ENCODE results near the gene DNAJC13. TPM values are rescaled to one million over a fixed set of nuclear protein-coding genes. Genes with fewer than 3 reads are reported as not detected.

Gene DNAJC13
- total RNA-seq, 1 experiment from 2014 or later = 18.1 TPM

GRCh38 chr3:132488151-132488550 lies 70.8 kb downstream of the DNAJC13 start:
- no peak for TF ChIP-seq CTCF (conservative IDR thresholded peaks at IDR 0.05)
- WGBS (ENCODE audit: extremely low coverage, insufficient read length, low lambda C conversion rate) = no CpG with 5 or more reads among the region's 2 CpGs
- Histone ChIP-seq H3K79me1 (ENCODE audit: insufficient read depth, low read depth, low read length, poor library complexity, severe bottlenecking) (no peaks in the 10 kb centered on the region), H3K56ac (ENCODE audit: insufficient read length, low read depth, low read length) (no peak overlapping the region), H4K20me1 (ENCODE audit: control insufficient read depth, insufficient read depth, insufficient read length) (no peaks in the 10 kb centered on the region), H2AFZ (ENCODE audit: low read length) (no peak overlapping the region), H3K9ac (ENCODE audit: extremely low read depth, insufficient read length, low read length) (no peak overlapping the region), H3K9me3 (ENCODE audit: control insufficient read depth, low read depth, low read length) (no peaks in the 10 kb centered on the region), H3T11ph (ENCODE audit: low read length) (no peak overlapping the region), H2AK5ac (ENCODE audit: insufficient read length, low read length) (no peak overlapping the region), H3K4me1 (ENCODE audit: insufficient read depth, low read length) (no peaks in the 10 kb centered on the region), H3K23me2 (ENCODE audit: insufficient read length, low read depth, low read length, poor library complexity, severe bottlenecking) (no peaks in the 10 kb centered on the region), H3K23ac (ENCODE audit: insufficient read length, low read depth, low read length) (no peak overlapping the region), H2BK12ac (ENCODE audit: insufficient read length, low read depth, low read length) (no peak overlapping the region), H2BK120ac (ENCODE audit: low read depth, low read length, poor library complexity, severe bottlenecking) (no peak overlapping the region), H3K27me3 (ENCODE audit: insufficient read depth, low read length) (no peaks in the 10 kb centered on the region), H4K8ac (replicated peaks; ENCODE audit: insufficient read length, low read depth, low read length) (no peak overlapping the region), H2BK5ac (ENCODE audit: insufficient read length, low read length) (no peak overlapping the region), H3K4ac (ENCODE audit: low read depth, low read length) (no peak overlapping the region), H3K4me2 (ENCODE audit: insufficient read depth, insufficient read length, low read length) (no peak overlapping the region), H3K79me2 (ENCODE audit: insufficient read depth, low read length) (no peaks in the 10 kb centered on the region), H4K91ac (ENCODE audit: insufficient read length, low read depth, low read length) (no peak overlapping the region), H3K18ac (ENCODE audit: insufficient read length, low read depth, low read length) (no peak overlapping the region), H4K5ac (ENCODE audit: insufficient read length, low read depth, low read length) (no peak overlapping the region), H3K27ac (ENCODE audit: insufficient read length, low read depth, low read length) (no peak overlapping the region), H2BK15ac (ENCODE audit: low read depth, low read length) (no peak overlapping the region), H2BK20ac (ENCODE audit: low read depth, low read length, poor library complexity, severe bottlenecking) (no peak overlapping the region), H3K14ac (ENCODE audit: insufficient read depth, low read length) (no peak overlapping the region)
- DNase-seq = no peak
- Mint-ChIP-seq H3K4me1 (no peaks in the 10 kb centered on the region), H3K9me3 (no peaks in the 10 kb centered on the region), H3K4me3 (no peak overlapping the region), H3K36me3 (ENCODE audit: insufficient read depth in 1 of 3, low read depth in 3 of 3) (peaks cover 0 to 26% (median 17%) of the 10 kb centered on the region in 3 experiments; a peak in 5 of 7 replicates), H3K27me3 (ENCODE audit: low read depth) (no peaks in the 10 kb centered on the region), H3K27ac (no peak overlapping the region)
